Effector CD4-positive, alpha-beta T cell (primary cell): ENCODE data around the gene NUBP1.

Experiments used
- DNase-seq: peaks from one replicate; pipeline ENCODE4 v3.0.0-alpha.2; 2020

The NUBP1 gene

GRCh38 chr16:10808850-10809249, 65.2 kb downstream of the NUBP1 start:
- no peak for DNase-seq

DNA sequence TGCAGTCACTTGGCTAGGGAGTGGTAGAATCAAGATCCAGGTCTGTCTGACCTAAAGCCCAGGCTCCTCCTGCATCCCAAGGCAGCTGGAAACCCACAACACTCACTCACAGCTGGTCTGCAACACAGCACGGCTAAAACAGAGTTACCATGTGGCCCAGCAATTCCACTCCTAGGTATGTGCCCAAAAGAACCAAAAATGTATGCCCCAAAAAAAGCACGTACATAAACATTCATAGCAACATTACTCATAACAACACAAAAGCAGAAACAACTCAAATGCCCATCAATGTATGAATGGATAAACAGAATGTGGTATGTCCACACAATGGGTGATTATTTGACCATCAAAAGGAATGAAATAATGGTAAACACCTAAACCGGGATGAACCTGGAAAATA, 66.1 kb downstream of the NUBP1 start:
- DNase-seq, result no peak

- DNase-seq, result no peak
Measured at GRCh38 chr16:10812312-10813098, 68.9 kb downstream of the NUBP1 start.

DNA sequence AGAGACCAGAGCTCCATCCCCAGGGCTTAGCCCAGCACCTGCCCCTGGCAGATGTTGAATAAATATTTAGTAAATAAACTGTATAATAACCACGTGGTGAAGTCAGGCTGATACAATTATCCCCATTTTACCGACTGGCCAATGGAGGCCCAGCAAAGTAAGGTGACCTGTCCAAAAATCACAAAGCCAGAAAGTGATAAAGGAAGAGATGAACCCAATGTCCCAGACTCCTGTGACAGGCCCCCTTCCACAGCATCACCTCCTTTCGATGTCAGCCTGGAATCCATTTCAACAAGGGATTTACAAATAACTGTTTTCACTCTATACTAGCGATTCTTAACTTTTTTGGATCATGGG, 69.4 kb downstream of the NUBP1 start:
- no peak for DNase-seq

DNA sequence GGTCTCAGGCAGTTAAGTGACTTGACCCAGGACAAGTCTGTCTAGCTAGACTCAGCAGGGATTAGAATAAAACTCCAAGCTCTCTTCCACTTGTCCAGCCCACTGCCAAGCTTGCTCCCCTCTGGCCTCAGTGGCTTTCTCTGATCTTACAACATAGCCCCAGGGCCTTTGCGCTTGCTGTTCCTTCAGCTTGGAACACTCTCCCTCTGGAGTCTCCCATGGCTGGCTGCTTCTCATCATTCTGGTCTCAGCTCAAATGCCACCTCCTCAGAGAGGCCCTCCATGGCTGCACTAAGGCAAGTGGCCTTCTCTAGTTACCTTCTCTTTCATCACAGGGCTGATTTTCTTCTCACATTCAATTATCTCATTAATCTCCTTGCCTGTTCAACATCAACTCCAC, 73.9 kb downstream of the NUBP1 start:
- no peak for DNase-seq

- no peak for DNase-seq
Measured at GRCh38 chr16:10817963-10818941, 74.6 kb downstream of the NUBP1 start, which contains the start of gene TVP23A. TVP23A (minus strand) TSS chr16:10818794; CDS start chr16:10818493, 301 bp downstream.
